Transverse colon (tissue), 4 donors: Measurements from ENCODE around the gene LETMD1. TPM values are rescaled to one million over a fixed set of nuclear protein-coding genes. Genes with fewer than 3 reads are reported as not detected.
"Not testable (repeated sequence)": the region's sequence is repeated elsewhere in the genome, so short reads cannot be mapped to it uniquely, and the experiment has no call there.

ENCODE experiments used
- DNase-seq: peaks from one replicate; pipeline ENCODE4 v3.0.0-alpha.2; 2019
- H3K27ac ChIP-seq, 4 donors: fragments of 200-600 bp; sonication (generic); 2 replicates each; pipeline ENCODE4 v1.5.1; 2016 to 2018; ENCODE audit warnings: inconsistent platforms in 4 of 4
- H3K27me3 ChIP-seq: fragments of 200-600 bp; sonication (generic); 2 replicates; pipeline ENCODE4 v1.5.1; 2017; ENCODE audit warnings: inconsistent platforms
- H3K36me3 ChIP-seq, 4 donors: fragments of 200-600 bp; sonication (generic); 2 replicates each; pipeline ENCODE4 v1.5.1; 2017 to 2019; ENCODE audit warnings: inconsistent platforms in 4 of 4
- H3K4me1 ChIP-seq, 4 donors: fragments of 200-600 bp; sonication (generic); 2 replicates each; pipeline ENCODE4 v1.5.1; 2017 to 2020; ENCODE audit warnings: inconsistent platforms in 4 of 4
- H3K4me3 ChIP-seq, 4 donors: fragments of 200-600 bp; sonication (generic); 1 replicate in 1 of 4; 2 replicates in 3 of 4; pipeline versions ENCODE4 v1.5.1 to v1.6.1; 2017 to 2019; ENCODE audit warnings: inconsistent platforms in 4 of 4
- H3K9me3 ChIP-seq, 2 donors: fragments of 200-600 bp; sonication (generic); 2 replicates each; pipeline ENCODE4 v1.5.1; 2017 to 2019; ENCODE audit warnings: inconsistent platforms in 2 of 2
- CTCF ChIP-seq, 5 experiments: fragments of 200-600 bp in 3 of 5; fragments of 450-650 bp in 2 of 5; sonication (generic) in 3 of 5; IDR thresholded peaks; 1 replicate in 2 of 5; 2 replicates in 3 of 5; pipeline ENCODE4 v1.5.1; 2016 to 2017; ENCODE audit warnings: antibody characterized with exemption in 5 of 5, inconsistent platforms in 3 of 5, mild to moderate bottlenecking in 2 of 5, moderate library complexity in 1 of 5
- EP300 ChIP-seq: sonication (generic); formaldehyde crosslinking; IDR thresholded peaks from one replicate; pipeline ENCODE4 v1.6.1; 2017; ENCODE audit warnings: antibody characterized with exemption, low read depth
- POLR2A ChIP-seq: fragments of 450-650 bp; IDR thresholded peaks from one replicate; pipeline ENCODE4 v1.6.1; 2016; ENCODE audit warnings: antibody characterized with exemption, mild to moderate bottlenecking, moderate library complexity
- POLR2AphosphoS5 ChIP-seq, 3 donors: sonication (generic); formaldehyde crosslinking; IDR thresholded peaks; one replicate each; pipeline ENCODE4 v1.6.1; 2016; ENCODE audit warnings: antibody characterized with exemption in 3 of 3
- WGBS, 2 donors: methylation state at CpG; one replicate each; pipeline ENCODE4 v1.1.5; 2018; ENCODE audit warnings: low coverage in 1 of 2; 5-methylcytosine and 5-hydroxymethylcytosine counted together
- in situ Hi-C, 4 donors: fragments of 200-750 bp; cut with MboI; loops; one replicate each; pipeline versions ENCODE4 v1.15.0 to v1.15.1; 2017; ENCODE audit warnings: low sequenced_read_pairs in 3 of 4, low pct_ligation_motif_present in 1 of 4, low pct_unique_long_range_greater_than_20kb in 1 of 4
- intact Hi-C: fragments of 100-400 bp; cut with DNase I; formaldehyde crosslinking; loops from one replicate; pipeline ENCODE4 v1.15.1; 2023; ENCODE audit warnings: low total_unique reads
- total RNA-seq, 4 donors: library from RNA; depleted of rRNA; stranded (reverse); fragments of >200 nt; gene quantifications; one replicate each; pipeline ENCODE4 v1.1.0, GENCODE V29; 2016

The LETMD1 gene
- total RNA-seq, 4 donors from 2014 or later, result 45.3 to 109 (median 88.9) TPM

GRCh38 chr12:51077930-51078329 is 29.8 kb downstream of the LETMD1 start:
- Histone ChIP-seq H3K27ac (no peak overlapping the region), H3K4me3 (no peak overlapping the region), H3K9me3 (no peaks in the 10 kb centered on the region), H3K4me1 (peaks cover 8 to 30% (median 19%) of the 10 kb centered on the region in 4 donors), H3K36me3 (peaks cover 0 to 11% (median 5%) of the 10 kb centered on the region in 4 donors), H3K27me3 (no peaks in the 10 kb centered on the region)
- intact Hi-C loops (no loop called here), in situ Hi-C loops (no loop called here)
- DNase-seq, result no peak
- WGBS, 2 donors, result 62 to 80% methylated on average over 1 to 5 of the region's 5 CpGs
- TF ChIP-seq POLR2AphosphoS5 (IDR thresholded peaks at IDR 0.05), result no peak
- TF ChIP-seq CTCF (IDR thresholded peaks at IDR 0.05), result no peak
- TF ChIP-seq EP300, result no peak
- no peak for TF ChIP-seq POLR2A

GRCh38 chr12:51078346-51078745 is 30.2 kb downstream of the LETMD1 start:
- H3K27ac ChIP-seq, intact Hi-C loops, H3K4me3 ChIP-seq, H3K9me3 ChIP-seq, H3K36me3 ChIP-seq, H3K27me3 ChIP-seq, DNase-seq, in situ Hi-C loops: not testable (repeated sequence)
- H3K4me1 ChIP-seq, result peaks cover 8 to 30% (median 19%) of the 10 kb centered on the region in 4 donors
- 70 to 78% methylated on average over 4 to 5 of the region's 5 CpGs for WGBS, 2 donors

- in situ Hi-C loops, H3K36me3 ChIP-seq, H3K27ac ChIP-seq, DNase-seq, H3K27me3 ChIP-seq, H3K9me3 ChIP-seq, H3K4me3 ChIP-seq, intact Hi-C loops: not testable (repeated sequence)
- H3K4me1 ChIP-seq, result peaks cover 8 to 33% (median 20%) of the 10 kb centered on the region in 4 donors
- WGBS, 2 donors, result 90% methylated on average over 6 of the region's 6 CpGs; no CpG with 5 or more reads in 1 of the 2 donors
Observed at GRCh38 chr12:51078866-51079265, 30.7 kb downstream of the LETMD1 start.

DNA sequence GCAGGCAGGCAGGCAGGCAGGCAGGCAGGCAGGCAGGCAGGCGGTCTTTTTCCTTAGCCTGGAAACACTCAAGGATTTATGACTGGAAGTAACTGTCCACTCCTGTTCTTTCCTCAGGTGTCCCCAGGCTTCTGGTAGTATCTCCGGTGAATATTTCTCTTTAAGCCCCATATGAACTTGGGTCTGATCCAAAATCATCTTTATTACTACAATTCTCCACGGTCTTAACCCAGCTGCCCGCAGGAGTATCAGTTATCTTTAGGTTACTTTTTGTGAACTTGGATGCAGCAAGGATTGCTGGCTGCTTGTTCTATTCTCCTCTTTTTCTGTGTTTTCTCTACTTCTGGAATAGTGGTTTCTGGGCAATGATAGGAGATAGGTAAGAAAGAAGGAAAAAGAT is 32.0 kb downstream of the LETMD1 start:
- TF ChIP-seq CTCF (IDR thresholded peaks at IDR 0.05), result no peak
- no peak for TF ChIP-seq POLR2A
- TF ChIP-seq POLR2AphosphoS5 (IDR thresholded peaks at IDR 0.05), result no peak
- TF ChIP-seq EP300, result no peak
- Histone ChIP-seq H3K4me3 (no peak overlapping the region), H3K4me1 (peaks cover 8 to 34% (median 20%) of the 10 kb centered on the region in 4 donors), H3K27me3 (no peaks in the 10 kb centered on the region), H3K27ac (no peak overlapping the region), H3K9me3 (no peaks in the 10 kb centered on the region), H3K36me3 (no peaks in the 10 kb centered on the region)
- in situ Hi-C loops, result no loop called here
- no peak for DNase-seq
- WGBS, 2 donors, result 26 to 47% methylated on average over 2 to 4 of the region's 4 CpGs
- intact Hi-C loops, result no loop called here

DNA sequence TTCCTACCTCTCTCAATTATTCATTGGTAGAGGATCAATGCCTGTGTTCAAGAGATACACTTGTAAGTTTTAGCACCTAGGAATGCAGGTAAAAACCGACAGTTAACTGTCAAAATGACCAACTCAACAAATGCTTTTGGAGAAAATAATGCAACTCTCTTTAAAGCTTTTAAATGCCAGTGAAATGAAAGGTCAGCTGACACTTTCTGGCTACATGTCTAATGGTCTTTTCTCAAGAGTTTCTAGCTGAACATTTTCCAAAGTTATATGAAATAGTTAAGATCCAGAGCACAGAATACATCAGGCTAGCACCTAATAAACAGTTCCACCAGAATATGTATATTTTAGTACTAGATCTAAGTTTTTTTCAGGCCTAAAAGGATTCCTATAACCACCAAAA is 33.3 kb downstream of the LETMD1 start:
- Histone ChIP-seq H3K4me3 (no peak overlapping the region), H3K4me1 (peaks cover 8 to 34% (median 18%) of the 10 kb centered on the region in 4 donors)
- intact Hi-C loops, result no loop called here

More for the DNA sequence above, 33.3 kb downstream of the LETMD1 start:
- H3K27me3 ChIP-seq, result no peaks in the 10 kb centered on the region
- WGBS, 2 donors, result 80 to 86% methylated on average over 1 of the region's 1 CpG
- DNase-seq, result no peak
- H3K36me3 ChIP-seq, result no peaks in the 10 kb centered on the region
- in situ Hi-C loops, result no loop called here
- no peaks in the 10 kb centered on the region for H3K9me3 ChIP-seq
- TF ChIP-seq CTCF (IDR thresholded peaks at IDR 0.05) (no peak), POLR2A (no peak), EP300 (no peak), POLR2AphosphoS5 (IDR thresholded peaks at IDR 0.05) (no peak)
- H3K27ac ChIP-seq, result no peak overlapping the region
